NCI-H446 (cell line): ENCODE results near the gene ICAM4.
A peak's percentile ranks its signal among the peaks of the same experiment; 100 is the strongest.
"Not testable (repeated sequence)": the region's sequence is repeated elsewhere in the genome, so short reads cannot be mapped to it uniquely, and the experiment has no call there.

Source experiments
- DNase-seq, 2 experiments: peaks; one replicate each; lab custom pipeline; 2025; lab: John Stamatoyannopoulos, UW

ICAM4 gene

GRCh38 chr19:10286803-10287737 lies at the start of gene ICAM4:
Gene ICAM4, plus strand, starts transcription at chr19:10286955. Its CDS starts 58 bp downstream, at chr19:10287013.
- no peak for DNase-seq

GRCh38 chr19:10237702-10238101 lies 49.1 kb upstream of the ICAM4 start:
- DNase-seq = no peak

- peak; percentile 60 to 93 for DNase-seq
Observed at GRCh38 chr19:10238172-10238783, 48.5 kb upstream of the ICAM4 start.

GRCh38 chr19:10241826-10242449 lies 44.8 kb upstream of the ICAM4 start:
- DNase-seq = not testable (repeated sequence)

GRCh38 chr19:10243606-10244005 lies 43.1 kb upstream of the ICAM4 start:
- no peak for DNase-seq

- no peak for DNase-seq
Observed at GRCh38 chr19:10245189-10245939, 41.4 kb upstream of the ICAM4 start.

GRCh38 chr19:10246511-10246910 lies 40.2 kb upstream of the ICAM4 start:
- DNase-seq = no peak

- peak; percentile 96 to 99 for DNase-seq
Observed at GRCh38 chr19:10251792-10252694, 34.7 kb upstream of the ICAM4 start, which contains the start of gene MRPL4. Gene MRPL4, plus strand, starts transcription at chr19:10252214. Its CDS starts 40 bp downstream, at chr19:10252254.

GRCh38 chr19:10252707-10253106 lies 34.0 kb upstream of the ICAM4 start:
- DNase-seq = no peak

GRCh38 chr19:10254244-10254643 lies 32.5 kb upstream of the ICAM4 start:
- no peak for DNase-seq

- no peak for DNase-seq
Observed at GRCh38 chr19:10255358-10255757, 31.4 kb upstream of the ICAM4 start.

GRCh38 chr19:10256551-10256950 lies 30.2 kb upstream of the ICAM4 start:
- no peak for DNase-seq

- DNase-seq = no peak
Observed at GRCh38 chr19:10256970-10257615, 29.7 kb upstream of the ICAM4 start.

GRCh38 chr19:10258080-10258710 lies 28.6 kb upstream of the ICAM4 start:
- no peak for DNase-seq

GRCh38 chr19:10259162-10259905 lies 27.4 kb upstream of the ICAM4 start:
- DNase-seq = peak; percentile 82 to 85

- no peak for DNase-seq
Observed at GRCh38 chr19:10260141-10260584, 26.6 kb upstream of the ICAM4 start.

- DNase-seq = no peak
Observed at GRCh38 chr19:10262771-10263170, 24.0 kb upstream of the ICAM4 start.

GRCh38 chr19:10266706-10267105 lies 20.0 kb upstream of the ICAM4 start:
- no peak for DNase-seq

GRCh38 chr19:10268071-10268470 lies 18.7 kb upstream of the ICAM4 start:
- no peak for DNase-seq
